ENCODE measurements around the gene PIM3. TPM values are rescaled to one million over a fixed set of nuclear protein-coding genes. Genes with fewer than 3 reads are reported as not detected.

Gene PIM3
- total RNA-seq, 1 experiment from 2014 or later: 58.1 TPM

DNA sequence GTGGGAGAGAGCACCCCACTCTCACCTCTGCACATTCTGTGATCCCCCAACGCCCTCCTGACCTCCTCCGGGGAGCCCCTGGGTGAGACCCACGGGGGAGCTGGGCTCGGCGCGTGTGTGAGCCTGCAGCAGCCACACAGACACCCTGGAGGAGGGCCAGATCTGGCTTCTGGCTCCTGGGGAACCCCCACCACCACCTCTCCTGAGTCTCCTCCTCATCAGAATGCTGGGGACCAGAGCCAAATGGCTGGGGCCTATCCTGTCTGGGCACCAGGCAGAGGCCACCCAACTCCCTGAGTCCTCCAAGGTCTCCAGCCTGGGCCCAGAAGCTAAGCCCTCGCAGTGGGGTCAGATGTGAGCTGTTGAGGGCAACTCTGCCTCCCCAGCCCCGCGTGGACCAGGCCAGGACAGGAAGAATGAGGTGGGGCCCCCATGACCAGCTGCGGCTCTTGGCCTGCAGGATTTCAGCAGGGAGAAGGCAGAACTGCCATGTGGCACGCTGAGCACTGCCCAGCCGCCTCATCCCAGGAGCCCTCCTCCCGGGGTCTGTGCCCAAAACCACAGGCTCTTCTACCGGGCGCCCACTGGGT is 5.5 kb upstream of the PIM3 start:
- DNase-seq (ENCODE audit: low read depth): no peak

DNA sequence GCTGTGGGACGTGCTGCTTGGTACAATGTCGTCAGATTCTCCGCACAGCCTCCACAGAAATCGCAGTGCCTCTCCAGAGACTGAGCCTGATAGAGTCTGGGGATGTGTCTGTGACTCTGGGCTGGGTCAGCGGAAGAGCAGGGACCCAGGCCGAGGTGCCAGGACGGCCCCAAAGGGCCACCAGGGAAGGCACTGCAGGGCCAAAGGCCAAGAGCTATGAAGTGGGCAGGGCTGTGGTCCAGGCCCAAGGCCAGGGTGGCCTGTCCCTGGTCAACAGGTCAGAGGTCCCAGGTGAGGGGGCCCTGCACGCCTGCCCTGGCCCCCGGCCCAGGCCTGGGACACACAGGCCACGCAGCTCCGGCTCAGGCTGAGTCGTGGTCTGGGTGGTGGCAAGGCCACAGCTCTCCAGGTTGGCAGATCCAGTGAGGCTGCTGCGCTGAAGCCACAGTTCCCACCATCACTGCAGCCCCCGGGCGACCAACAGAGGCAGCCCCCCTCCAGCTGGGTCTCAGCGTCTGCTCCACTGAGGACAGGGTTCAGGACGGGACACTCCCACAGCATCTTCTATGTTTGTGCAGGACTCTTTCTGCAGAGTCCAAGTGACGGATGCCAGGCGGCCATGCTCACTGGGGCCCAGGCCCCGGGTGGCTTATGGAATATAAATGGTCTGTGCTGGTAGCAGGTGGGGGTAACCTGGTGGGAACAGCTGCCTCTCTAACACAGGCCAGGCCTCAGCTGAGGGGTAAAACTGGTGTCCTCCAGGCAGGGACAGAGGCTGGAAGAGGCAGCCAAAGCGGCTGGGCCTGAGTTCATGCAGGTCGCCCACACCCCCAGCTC is 4.8 kb upstream of the PIM3 start:
- no peak for DNase-seq (ENCODE audit: low read depth)

DNA sequence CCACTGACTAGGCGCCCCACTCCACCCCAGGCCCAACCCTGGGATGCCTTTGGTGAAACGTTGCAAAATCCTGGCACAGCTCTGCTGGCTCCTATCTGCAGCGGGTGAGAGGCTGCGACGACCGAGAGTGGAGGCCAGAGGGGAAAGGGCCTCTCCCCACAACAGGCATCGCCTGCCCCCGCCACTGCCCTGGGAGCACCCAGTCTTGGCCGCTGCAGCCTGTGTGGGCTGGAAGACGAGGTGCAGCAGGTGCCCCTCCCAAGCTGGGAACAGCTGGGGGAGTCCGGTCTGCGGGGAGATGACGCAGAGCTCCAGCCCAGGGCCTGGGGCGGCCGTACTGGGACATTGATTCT is 4.2 kb upstream of the PIM3 start:
- DNase-seq (ENCODE audit: low read depth): no peak

DNA sequence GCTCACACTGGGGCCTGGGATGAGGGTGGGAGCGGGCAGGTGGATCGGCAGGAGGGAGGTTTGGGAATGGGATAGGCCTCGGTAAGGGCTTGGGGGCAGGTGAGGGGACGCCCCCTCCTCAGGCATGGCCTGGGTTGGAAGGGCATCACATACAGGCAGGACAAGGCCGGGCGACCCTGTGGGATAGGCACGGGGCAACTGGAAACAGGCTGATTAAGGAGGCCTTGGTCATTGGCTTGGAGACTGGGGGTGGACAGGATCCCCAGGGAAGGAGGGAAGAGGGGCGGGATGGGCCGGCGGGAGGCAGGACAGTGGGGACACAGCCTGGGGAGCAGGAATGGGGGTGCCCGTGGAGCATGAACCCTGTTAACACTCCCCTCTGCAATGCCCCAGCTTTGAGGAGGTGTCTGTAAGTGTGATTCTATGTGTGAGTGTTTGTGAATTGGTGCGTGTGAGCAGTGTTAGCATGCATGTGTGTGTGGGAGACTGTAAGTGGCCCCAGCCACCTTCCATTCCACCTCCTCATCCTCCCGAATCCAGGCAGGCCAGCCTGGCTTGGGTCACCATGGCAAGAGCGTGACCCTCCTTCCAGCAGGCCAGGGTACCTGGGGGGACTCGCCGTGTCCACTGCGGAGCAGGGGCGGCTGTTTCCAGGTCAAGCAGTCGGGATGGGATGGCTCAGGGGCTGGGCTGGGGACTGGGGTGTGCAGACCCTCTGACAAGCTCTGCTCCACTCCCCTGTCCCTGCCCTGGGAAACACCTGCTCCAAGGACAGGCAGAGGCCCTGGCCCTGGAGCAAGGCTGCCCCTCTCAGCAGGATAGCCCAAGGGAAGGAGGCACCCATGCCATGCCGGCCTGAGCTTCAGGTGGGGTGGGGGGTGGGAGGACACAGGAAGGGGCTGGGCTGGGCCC is 3.4 kb upstream of the PIM3 start:
- DNase-seq (ENCODE audit: low read depth): no peak

DNA sequence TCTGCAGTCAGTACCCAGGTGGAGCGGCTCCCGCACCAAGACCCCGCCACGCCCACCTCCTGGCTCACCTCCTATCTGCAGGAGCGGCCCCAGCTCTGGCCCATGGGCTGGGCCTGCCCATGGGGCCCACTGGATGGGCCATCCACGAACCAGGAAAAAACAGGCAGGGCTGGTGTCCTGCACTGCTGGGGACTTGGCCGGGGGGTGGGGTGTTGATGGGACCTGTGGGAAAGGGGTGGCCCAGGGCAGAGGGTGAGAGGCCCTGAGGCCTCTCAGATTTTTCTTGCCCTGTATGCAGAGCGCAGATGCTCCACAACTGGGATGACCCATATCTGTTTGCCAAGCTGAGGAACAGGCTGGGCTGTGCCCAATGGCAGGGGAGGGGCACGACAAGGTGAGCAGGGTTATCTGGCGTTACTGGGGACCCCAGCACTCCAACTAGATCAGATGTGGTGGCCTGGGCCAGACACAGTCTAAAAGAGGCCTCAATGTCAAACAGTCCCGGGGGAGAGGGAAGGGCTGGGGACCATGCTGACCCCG is 2.7 kb upstream of the PIM3 start:
- no peak for DNase-seq (ENCODE audit: low read depth)

DNA sequence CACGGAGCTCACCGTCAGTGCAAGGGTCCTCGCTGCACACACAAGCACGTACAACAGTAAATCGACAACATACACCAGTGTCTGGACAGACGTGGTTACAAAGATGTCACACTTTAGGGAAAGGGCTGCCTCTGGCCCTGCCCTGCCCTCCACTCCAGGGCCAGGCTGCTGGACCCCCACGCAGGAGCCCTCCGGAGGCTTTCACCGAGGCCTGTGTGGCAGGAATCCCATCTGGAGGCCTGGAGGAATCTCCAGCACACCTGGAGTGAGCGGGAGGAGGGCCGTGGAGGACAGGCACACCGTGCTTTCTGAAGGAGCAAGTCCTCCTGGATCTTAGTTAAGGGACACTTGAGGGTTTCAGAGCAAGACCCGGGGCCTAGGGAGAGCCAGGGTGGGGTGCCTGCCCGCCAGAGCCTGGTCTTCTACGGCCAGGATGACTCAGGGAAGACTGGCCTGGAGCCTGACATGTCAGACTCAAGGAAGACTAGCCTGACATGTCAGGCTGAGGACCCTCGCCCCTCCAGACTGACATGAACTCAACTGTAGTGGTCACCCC is 2.1 kb upstream of the PIM3 start:
- DNase-seq (ENCODE audit: low read depth): no peak

DNA sequence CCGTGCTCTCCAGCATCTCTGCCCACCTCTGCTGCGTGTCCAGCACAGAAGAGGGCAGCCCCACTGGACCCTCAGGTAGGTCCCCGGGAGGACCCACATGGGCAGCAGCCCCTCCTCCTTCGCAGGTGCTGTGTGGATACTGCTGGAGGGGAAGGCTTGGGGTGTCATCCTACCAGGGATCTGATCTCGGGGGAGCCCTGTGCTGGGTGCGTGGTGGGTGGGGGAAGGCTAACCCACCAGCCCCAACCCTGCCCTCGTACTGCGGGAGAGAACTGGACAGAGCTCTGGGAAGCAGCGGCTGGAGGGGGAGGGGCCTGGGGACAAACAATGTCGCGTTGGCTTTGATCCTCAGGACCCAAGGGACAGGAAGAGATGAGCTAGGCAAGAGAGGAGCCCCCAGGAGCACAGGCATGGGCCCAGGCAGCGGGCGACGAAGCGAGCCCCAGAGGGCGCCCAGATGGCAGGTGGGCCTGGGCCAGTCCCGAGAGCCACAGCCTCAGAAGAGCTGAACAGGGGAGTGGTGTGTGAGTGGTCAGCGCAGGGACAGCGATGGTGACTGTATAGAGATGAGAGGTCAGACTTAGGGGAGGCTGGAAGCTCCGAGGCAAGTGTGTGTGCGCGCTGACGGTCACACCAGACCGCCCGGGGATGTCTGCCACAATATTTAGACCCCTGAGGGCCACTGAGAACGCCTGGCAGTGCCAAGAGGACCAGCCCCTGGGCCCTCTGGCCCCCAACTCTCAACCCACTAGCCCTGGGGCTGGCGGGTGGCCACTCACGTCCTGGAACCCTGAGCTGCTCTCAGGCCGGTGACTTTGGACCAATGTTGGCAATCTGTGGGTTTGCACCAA is 1.4 kb upstream of the PIM3 start:
- no peak for DNase-seq (ENCODE audit: low read depth)

DNA sequence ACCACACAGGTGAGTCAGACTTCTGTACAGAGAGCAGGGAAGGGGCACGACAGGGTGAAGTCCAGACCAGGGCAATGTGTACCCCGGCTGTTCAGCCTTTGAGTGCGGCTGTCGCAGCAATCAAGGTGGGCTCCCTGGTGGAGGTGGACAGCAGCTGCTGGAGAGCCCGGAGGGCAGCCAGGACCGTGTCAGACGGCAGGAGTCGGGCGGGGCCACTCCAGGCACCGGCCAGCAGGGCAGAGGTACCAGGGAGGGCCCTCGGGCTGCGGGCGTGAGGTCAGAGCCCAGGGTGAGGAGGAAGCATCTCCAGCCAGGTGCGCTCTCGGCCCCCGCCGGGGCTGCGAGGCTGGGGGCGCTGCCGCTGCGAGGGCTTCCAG is 802 bp upstream of the PIM3 start:
- peak; percentile 66 for DNase-seq (ENCODE audit: low read depth)

DNA sequence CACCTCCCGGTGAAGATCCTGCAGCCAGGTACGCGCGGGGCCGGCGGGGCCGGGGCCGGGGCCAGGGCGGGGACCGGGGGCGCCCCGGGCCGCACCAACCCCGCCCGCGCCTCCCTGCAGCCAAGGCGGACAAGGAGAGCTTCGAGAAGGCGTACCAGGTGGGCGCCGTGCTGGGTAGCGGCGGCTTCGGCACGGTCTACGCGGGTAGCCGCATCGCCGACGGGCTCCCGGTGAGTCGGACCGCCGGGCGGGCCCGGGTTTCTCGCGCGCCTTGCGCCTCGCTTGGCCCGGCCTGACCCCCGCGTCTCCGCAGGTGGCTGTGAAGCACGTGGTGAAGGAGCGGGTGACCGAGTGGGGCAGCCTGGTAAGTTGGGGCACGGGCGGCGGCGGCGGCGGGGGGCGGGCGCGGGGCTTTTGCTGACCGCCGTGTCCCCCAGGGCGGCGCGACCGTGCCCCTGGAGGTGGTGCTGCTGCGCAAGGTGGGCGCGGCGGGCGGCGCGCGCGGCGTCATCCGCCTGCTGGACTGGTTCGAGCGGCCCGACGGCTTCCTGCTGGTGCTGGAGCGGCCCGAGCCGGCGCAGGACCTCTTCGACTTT is 531 bp downstream of the PIM3 start:
- peak; percentile 32 for DNase-seq (ENCODE audit: low read depth)

DNA sequence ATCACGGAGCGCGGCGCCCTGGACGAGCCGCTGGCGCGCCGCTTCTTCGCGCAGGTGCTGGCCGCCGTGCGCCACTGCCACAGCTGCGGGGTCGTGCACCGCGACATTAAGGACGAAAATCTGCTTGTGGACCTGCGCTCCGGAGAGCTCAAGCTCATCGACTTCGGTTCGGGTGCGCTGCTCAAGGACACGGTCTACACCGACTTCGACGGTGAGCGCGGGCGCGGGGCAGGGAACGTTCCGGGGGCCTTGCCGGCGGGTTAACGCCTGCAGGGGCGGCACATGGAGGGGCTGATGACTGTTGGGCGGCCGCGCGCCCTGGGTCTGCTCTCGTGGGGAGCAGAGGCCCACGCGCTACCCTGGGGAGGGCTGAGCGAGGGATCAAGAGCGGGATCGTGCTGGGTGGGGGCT is 1.0 kb downstream of the PIM3 start:
- no peak for DNase-seq (ENCODE audit: low read depth)

DNA sequence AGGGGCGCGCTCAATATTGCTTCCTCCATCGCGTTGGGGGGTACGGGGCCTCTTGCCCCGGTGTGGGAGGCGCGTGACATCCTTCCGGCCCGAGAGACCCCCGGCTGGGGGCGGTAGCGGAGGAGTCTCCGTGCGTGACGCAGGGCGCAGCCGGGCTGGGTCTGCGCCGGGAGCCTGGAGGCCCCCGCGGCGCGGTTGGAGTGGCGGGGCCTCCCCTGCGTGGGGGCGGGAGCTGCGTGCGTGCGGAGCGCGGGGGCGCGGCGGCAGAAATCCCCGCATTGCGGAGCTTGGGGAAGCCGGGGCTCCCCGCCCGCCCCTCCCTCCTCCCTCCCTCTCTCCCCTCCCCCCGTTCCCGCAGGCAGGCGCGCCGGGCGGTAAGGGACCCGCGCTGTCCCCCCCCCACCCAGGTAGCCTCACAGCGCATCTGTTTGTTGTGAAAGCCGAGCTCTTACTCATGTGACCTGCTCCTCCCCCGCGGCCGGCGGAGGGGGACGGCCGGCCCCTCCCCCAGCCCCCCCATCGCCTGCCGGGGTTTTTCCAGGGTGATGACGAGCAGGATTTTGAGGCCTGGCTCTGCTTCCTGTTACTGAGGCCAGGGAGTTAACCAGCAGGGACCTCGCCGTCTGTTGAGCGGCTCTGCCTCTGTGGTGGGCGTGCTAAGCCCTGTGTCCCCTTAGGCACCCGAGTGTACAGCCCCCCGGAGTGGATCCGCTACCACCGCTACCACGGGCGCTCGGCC is 1.6 kb downstream of the PIM3 start:
- peak; percentile 85 for DNase-seq (ENCODE audit: low read depth)

DNA sequence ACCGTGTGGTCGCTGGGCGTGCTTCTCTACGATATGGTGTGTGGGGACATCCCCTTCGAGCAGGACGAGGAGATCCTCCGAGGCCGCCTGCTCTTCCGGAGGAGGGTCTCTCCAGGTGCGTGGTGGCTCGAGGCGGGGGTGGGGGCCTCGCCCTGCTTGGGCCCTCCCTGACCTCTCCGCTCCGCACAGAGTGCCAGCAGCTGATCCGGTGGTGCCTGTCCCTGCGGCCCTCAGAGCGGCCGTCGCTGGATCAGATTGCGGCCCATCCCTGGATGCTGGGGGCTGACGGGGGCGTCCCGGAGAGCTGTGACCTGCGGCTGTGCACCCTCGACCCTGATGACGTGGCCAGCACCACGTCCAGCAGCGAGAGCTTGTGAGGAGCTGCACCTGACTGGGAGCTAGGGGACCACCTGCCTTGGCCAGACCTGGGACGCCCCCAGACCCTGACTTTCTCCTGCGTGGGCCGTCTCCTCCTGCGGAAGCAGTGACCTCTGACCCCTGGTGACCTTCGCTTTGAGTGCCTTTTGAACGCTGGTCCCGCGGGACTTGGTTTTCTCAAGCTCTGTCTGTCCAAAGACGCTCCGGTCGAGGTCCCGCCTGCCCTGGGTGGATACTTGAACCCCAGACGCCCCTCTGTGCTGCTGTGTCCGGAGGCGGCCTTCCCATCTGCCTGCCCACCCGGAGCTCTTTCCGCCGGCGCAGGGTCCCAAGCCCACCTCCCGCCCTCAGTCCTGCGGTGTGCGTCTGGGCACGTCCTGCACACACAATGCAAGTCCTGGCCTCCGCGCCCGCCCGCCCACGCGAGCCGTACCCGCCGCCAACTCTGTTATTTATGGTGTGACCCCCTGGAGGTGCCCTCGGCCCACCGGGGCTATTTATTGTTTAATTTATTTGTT is 2.4 kb downstream of the PIM3 start:
- DNase-seq (ENCODE audit: low read depth): no peak

DNA sequence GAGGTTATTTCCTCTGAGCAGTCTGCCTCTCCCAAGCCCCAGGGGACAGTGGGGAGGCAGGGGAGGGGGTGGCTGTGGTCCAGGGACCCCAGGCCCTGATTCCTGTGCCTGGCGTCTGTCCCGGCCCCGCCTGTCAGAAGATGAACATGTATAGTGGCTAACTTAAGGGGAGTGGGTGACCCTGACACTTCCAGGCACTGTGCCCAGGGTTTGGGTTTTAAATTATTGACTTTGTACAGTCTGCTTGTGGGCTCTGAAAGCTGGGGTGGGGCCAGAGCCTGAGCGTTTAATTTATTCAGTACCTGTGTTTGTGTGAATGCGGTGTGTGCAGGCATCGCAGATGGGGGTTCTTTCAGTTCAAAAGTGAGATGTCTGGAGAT is 3.1 kb downstream of the PIM3 start:
- no peak for DNase-seq (ENCODE audit: low read depth)

DNA sequence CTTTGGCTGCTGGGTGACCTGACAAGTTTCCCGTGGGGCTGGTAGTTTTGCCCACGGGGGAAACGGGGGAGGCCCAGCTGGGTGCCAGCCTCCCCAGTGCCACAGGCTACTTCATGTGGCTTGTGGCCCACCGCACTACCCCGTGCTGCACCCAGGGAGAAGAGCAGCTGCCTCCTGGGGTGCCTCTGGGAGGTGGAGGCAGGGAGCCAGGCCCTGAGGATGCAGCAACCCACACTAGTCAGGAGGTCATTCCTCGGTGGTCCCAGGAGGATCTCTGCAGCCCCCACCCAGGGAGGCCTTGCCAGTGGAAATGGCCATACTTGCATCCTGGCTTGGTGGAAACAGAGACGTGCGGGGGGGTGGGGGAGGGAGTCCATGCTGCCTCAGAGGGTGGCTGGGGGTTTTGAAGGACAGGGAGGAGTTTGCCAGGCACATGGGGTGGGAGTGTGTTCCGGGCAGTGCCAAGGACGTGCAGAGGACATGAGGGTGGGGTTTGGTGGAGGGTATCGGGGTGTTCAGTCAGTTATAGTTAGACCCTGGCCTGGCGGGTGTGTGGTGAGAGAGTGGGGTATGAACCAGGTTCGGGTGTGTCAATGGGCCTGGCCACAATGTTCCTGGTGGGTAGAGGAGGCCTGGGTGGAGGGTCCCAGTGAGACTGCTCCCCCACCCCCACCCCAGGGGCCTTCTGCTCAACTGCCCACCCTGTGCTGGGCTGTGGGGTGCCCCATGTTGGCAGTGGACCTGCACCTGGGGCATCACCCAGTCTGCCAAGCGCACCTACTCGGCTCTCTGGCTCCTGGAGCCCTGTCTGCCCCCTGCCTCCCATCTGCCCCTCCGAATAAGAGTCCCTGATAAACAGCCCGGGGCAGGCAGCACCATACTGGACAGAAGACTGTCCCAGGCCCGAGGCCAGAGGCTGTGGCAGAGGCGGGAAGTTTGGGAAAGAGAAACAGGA is 3.8 kb downstream of the PIM3 start:
- no peak for DNase-seq (ENCODE audit: low read depth)

DNA sequence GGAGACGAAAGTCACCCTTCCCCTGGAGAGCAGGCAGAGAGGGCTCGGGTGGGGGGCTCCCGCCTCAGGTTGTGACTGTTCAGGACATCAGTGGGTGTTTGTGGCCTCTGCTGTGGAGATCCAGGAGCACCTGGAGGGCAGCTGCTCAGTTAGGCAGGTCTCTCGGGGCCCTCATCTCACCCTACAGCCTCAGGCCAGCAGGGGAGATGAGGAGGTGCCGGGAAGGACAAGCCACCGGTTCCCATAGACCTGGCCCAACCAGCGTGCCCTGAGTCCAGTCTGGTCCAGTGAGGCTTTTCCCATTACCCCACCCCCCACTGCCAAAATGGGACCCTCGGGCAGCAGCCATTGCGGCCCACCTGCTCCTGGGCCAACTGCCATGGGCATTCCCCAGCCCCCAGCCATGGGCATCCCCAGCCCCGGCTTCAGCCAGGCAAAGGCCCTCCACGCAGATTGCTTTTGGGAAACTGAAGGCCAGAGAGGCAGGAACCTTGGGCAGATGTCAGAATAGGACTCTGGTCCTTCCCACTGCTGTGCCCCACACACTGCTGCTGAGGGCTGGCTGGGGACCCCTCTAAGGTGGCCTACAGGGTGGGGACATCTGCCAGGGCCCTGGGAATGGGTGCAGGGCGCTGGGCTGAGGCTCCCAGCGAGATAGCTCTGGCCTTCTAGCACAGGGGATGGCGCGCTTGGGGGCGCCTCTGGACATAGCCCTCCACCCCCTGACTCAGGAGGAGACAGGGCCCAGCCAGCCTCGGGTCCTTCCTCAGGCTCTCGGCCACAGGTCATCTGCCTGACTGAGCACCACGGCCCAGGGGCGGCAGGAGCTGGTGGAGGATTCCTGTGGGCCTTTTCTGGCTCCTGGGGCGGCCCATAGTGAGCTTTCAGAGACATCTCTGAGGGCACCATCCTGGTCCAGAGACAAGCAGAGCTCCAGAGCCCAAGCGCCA is 4.8 kb downstream of the PIM3 start:
- DNase-seq (ENCODE audit: low read depth): no peak
